AG04449 (cell line): ENCODE results near the gene SH3PXD2A.

Experiments used
- CTCF ChIA-PET: fragments of 350-600 bp; formaldehyde crosslinking; extraction: SDS; loops from one replicate; lab custom pipeline; 2021; ENCODE audit warnings: antibody characterized with exemption; lab: Yijun Ruan, JAX
- POLR2A ChIA-PET: fragments of 400-600, 350-600 bp; formaldehyde crosslinking; extraction: SDS; loops from one replicate; lab custom pipeline; 2020; ENCODE audit warnings: antibody characterized with exemption, inconsistent platforms; lab: Yijun Ruan, JAX
- DNase-seq: peaks from one replicate; pipeline ENCODE4 v3.0.0-alpha.2; 2010; ENCODE audit warnings: low read depth, low spot score
- H3K4me3 ChIP-seq: 2 replicates; pipeline ENCODE4 v1.5.1; 2011; ENCODE audit warnings: low read depth, mild to moderate bottlenecking, control low read depth, low read length
- TF ChIP-seq, protein P1 (sequence below): IDR thresholded peaks from one replicate; pipeline ENCODE4 v1.5.1; 2011; ENCODE audit warnings: mild to moderate bottlenecking, moderate library complexity, low read length, control low read depth, inconsistent platforms; ENCODE audit not compliant: insufficient read depth; ENCODE audit errors: missing control alignments

The SH3PXD2A gene

DNA sequence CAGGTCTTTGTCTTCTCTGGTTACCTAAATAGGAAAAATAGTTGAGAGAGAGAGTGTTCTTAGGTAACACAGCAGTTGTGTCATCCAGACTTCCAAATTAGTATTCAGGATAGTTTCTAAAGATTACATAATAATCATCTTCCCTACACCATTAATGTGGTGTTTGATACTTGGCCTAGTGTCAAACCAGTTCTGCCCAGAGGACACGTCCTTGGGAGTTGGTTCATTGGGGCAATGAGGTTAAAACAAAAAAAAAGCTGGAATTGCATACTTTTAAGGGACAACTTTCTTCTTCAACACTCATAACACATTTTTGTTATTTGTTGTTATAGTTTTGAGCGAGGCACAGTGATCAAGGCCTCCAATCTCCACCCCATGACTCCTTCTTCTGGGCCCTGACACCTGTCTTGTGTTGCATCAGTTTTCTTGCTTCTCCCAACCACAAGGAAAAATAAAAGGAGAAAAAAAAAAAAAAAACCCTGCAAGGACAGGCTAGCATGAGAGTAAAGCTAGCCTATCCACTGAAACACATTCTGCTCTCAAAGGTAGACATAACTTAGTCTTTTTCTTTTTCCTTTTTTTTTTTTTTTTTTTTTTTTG, 33.8 kb upstream of the SH3PXD2A start:
- POLR2A ChIA-PET: no interaction called here
- TF ChIP-seq, protein P1, sequence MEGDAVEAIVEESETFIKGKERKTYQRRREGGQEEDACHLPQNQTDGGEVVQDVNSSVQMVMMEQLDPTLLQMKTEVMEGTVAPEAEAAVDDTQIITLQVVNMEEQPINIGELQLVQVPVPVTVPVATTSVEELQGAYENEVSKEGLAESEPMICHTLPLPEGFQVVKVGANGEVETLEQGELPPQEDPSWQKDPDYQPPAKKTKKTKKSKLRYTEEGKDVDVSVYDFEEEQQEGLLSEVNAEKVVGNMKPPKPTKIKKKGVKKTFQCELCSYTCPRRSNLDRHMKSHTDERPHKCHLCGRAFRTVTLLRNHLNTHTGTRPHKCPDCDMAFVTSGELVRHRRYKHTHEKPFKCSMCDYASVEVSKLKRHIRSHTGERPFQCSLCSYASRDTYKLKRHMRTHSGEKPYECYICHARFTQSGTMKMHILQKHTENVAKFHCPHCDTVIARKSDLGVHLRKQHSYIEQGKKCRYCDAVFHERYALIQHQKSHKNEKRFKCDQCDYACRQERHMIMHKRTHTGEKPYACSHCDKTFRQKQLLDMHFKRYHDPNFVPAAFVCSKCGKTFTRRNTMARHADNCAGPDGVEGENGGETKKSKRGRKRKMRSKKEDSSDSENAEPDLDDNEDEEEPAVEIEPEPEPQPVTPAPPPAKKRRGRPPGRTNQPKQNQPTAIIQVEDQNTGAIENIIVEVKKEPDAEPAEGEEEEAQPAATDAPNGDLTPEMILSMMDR: no peak
- CTCF ChIA-PET: interaction anchor here (1.0 to 14.4 kb wide), 11 partner anchors 11 to 370 kb away, joined by 3 to 552 read pairs (median 5); partner anchors contain the start of gene SFR1
- H3K4me3 ChIP-seq: no peak overlapping the region
- DNase-seq: no peak

DNA sequence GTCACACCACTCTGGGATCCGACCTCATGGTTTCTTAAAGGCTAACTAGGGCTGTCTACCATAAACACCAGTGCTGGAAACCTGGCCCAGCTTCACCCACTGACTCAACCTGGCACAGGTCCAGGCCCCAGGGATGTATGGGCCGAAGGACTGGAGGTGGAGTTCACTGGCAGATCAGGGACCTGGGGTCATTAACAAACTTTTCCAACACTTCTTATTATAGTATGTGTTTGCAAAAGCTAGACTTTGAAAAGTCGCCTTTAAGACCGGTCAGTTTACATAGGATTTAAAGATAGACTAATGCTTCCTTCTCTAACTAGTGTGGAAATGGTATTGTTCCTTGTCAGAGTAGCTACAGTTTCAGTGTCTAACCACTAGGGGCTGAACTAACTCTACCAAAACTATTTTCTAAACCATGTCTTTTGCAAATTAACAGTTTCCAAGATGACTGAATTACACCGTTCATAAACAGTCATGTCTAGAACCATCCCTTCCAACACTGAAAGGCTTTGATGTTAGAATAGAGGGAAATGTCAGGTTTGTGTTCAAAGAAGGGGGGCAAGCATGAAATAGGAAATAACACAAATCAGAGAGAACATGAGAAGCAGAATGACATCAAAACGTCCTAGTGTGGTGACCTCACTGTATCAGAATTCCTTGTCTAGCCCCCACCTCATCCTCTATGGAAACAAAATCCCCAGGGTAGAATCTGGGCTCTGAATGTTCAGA, 32.9 kb upstream of the SH3PXD2A start:
- ChIA-PET CTCF (interaction anchor here (0.6 to 14.4 kb wide), 63 partner anchors 12 to 462 kb away, joined by 3 to 552 read pairs (median 4); partner anchors contain the start of genes CFAP43, GSTO1, SFR1 and STN1), POLR2A (interaction anchor here (0.7 to 0.8 kb wide), 3 partner anchors 29 to 232 kb away, joined by 3 to 6 read pairs (median 3); partner anchors contain the start of gene STN1)
- no peak overlapping the region for H3K4me3 ChIP-seq
- TF ChIP-seq, protein P1: peak; percentile 69
- DNase-seq: no peak

DNA sequence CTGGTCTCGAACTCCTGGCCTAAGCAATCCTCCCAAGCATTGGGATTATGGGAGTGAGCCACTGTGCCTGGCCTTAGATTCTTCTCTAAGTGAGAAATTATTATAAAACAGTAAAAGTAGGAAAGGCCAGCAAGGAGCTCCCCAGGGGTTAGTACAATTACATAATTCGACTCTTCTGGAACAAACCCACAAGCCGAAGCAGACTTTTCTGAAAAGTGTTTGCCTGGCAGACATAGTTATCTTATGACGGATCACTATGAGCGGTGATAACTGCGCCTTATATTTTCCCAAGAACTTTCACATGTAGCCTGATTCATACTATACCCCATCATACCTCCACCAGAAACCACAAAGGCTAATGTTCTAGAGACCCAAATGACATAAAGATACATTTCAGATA, 30.2 kb upstream of the SH3PXD2A start:
- no peak overlapping the region for H3K4me3 ChIP-seq
- ChIA-PET CTCF (interaction anchor here (0.6 to 14.4 kb wide), 46 partner anchors 9 to 407 kb away, joined by 3 to 552 read pairs (median 5); partner anchors contain the start of genes CFAP43, SFR1 and SH3PXD2A), POLR2A (no interaction called here)
- TF ChIP-seq, protein P1: no peak
- no peak for DNase-seq

DNA sequence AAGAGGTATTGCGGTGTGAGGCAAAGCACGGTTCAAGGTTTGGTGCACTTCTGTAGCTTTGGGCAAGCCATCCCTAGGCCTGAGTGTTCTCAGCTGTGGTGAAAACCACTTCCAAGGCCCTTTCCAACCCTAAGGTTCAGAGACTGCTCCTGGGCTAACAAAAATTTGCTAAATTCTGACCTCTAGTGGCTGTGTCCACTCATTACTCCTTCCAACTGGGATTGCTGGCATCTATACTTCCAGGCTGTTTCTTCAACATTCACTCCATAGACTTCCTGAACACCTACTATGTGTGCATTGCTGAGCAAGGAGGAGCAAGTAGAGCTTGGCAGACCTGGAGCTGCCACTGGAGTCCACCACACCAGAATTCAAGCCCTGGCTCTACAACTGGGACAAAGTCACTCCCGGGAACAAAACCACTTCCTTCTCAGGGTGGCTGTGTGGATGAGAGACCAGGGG, 29.3 kb upstream of the SH3PXD2A start:
- TF ChIP-seq, protein P1: peak; percentile 63
- CTCF ChIA-PET: interaction anchor here (0.6 to 14.4 kb wide), 53 partner anchors 10 to 368 kb away, joined by 3 to 552 read pairs (median 4); partner anchors contain the start of genes CFAP43, SFR1, SH3PXD2A and STN1
- POLR2A ChIA-PET: no interaction called here
- no peak overlapping the region for H3K4me3 ChIP-seq
- no peak for DNase-seq

- POLR2A ChIA-PET: no interaction called here
- DNase-seq: no peak
- TF ChIP-seq, protein P1: no peak
- no peak overlapping the region for H3K4me3 ChIP-seq
- CTCF ChIA-PET: interaction anchor here (0.6 to 14.4 kb wide), 5 partner anchors 19 to 485 kb away, joined by 3 to 552 read pairs (median 4); partner anchors contain the start of gene SH3PXD2A
Measured at GRCh38 chr10:103882285-103883007, 27.1 kb upstream of the SH3PXD2A start.
